Neutrophil (primary cell): ENCODE measurements around the gene RSU1.

Source experiments
- H3K27ac ChIP-seq: fragments of 200-600 bp; sonication (generic); 2 replicates; pipeline ENCODE4 v1.5.1; 2016; ENCODE audit warnings: mild to moderate bottlenecking, moderate library complexity
- H3K27me3 ChIP-seq: fragments of 200-600 bp; sonication (generic); 2 replicates; pipeline ENCODE4 v1.6.0; 2016; ENCODE audit warnings: mild to moderate bottlenecking
- H3K36me3 ChIP-seq: fragments of 200-600 bp; sonication (generic); 2 replicates; pipeline ENCODE4 v1.5.1; 2017
- H3K4me1 ChIP-seq, 2 experiments: fragments of 200-600 bp in 1 of 2; sonication (generic) in 1 of 2; 1 replicate in 1 of 2; 2 replicates in 1 of 2; pipeline versions ENCODE4 v1.5.1 to v1.6.1; 2013 to 2016; ENCODE audit warnings: low read depth in 1 of 2, low read length in 1 of 2, mild to moderate bottlenecking in 1 of 2, moderate library complexity in 1 of 2; ENCODE audit not compliant: control insufficient read depth in 1 of 2, insufficient read depth in 1 of 2
- H3K4me3 ChIP-seq, 2 experiments: fragments of 200-600 bp in 1 of 2; sonication (generic) in 1 of 2; 1 replicate in 1 of 2; 2 replicates in 1 of 2; pipeline ENCODE4 v1.5.1; 2013 to 2016; ENCODE audit warnings: low read depth in 1 of 2, low read length in 1 of 2, mild to moderate bottlenecking in 1 of 2, moderate library complexity in 1 of 2
- H3K9me3 ChIP-seq: fragments of 200-600 bp; sonication (generic); 2 replicates; pipeline ENCODE4 v1.5.1; 2016
- CTCF ChIP-seq: fragments of 200-600 bp; sonication (generic); IDR thresholded peaks from 2 replicates; pipeline ENCODE4 v1.5.1; 2016; ENCODE audit warnings: antibody characterized with exemption

The RSU1 gene

GRCh38 chr10:16794005-16794404 is 23.2 kb downstream of the RSU1 start:
- H3K36me3 ChIP-seq = peaks cover 19% of the 10 kb centered on the region
- no peaks in the 10 kb centered on the region for H3K4me1 ChIP-seq
- no peaks in the 10 kb centered on the region for H3K27me3 ChIP-seq

GRCh38 chr10:16792675-16793074 is 24.5 kb downstream of the RSU1 start:
- peaks cover 19% of the 10 kb centered on the region for H3K36me3 ChIP-seq
- TF ChIP-seq CTCF = no peak
- no peaks in the 10 kb centered on the region for H3K27me3 ChIP-seq
- no peaks in the 10 kb centered on the region for H3K9me3 ChIP-seq
- H3K27ac ChIP-seq = no peak overlapping the region
- H3K4me3 ChIP-seq = no peak overlapping the region
- H3K4me1 ChIP-seq = no peaks in the 10 kb centered on the region

More at GRCh38 chr10:16794005-16794404, 23.2 kb downstream of the RSU1 start:
- no peak overlapping the region for H3K27ac ChIP-seq
- H3K9me3 ChIP-seq = no peaks in the 10 kb centered on the region
- H3K4me3 ChIP-seq = no peak overlapping the region
- TF ChIP-seq CTCF = no peak

DNA sequence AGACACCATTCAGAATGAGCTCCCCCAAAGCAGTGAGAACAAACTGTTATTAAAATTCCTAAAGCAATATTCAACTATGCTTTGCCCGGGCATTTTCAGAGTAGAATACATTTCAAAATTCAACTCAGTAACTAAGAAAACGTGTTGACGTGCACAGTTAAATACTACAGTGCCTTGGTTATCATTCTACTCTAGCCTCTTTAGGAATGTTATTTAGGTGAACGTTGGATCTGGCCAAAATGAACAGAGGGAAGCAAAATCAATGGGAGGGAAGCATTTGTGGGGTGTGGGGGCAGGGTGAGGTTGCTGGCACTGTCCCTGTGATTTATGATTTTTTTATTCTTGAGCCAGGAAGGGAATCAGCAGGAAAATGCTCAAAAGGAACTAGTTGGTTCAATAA is 27.5 kb downstream of the RSU1 start:
- Histone ChIP-seq H3K27ac (no peak overlapping the region), H3K4me3 (no peak overlapping the region), H3K27me3 (no peaks in the 10 kb centered on the region), H3K9me3 (no peaks in the 10 kb centered on the region), H3K36me3 (peaks cover 29% of the 10 kb centered on the region), H3K4me1 (no peaks in the 10 kb centered on the region)
- no peak for TF ChIP-seq CTCF

DNA sequence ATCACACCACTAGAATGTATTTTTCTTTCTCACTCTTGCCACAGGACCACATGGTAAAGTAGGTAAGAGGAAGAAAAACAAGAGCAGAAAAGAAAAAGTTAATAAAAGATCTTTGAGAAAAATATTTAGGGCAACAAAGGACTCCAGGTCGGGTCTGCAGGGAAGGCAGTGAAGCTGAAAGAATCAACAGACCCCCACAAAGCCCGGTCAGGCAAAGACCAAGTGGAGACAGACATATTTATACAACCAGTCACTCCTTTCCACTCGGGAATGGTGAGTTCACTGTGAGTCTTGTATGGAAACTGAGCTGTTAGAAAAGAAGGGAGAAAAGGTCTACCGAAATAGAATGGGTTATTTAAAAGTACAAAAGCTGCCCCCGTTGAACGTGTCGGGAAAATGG is 28.0 kb downstream of the RSU1 start:
- no peak for TF ChIP-seq CTCF
- H3K4me1 ChIP-seq = no peaks in the 10 kb centered on the region
- no peak overlapping the region for H3K27ac ChIP-seq
- peaks cover 29% of the 10 kb centered on the region for H3K36me3 ChIP-seq
- H3K9me3 ChIP-seq = no peaks in the 10 kb centered on the region
- no peaks in the 10 kb centered on the region for H3K27me3 ChIP-seq
- H3K4me3 ChIP-seq = no peak overlapping the region

DNA sequence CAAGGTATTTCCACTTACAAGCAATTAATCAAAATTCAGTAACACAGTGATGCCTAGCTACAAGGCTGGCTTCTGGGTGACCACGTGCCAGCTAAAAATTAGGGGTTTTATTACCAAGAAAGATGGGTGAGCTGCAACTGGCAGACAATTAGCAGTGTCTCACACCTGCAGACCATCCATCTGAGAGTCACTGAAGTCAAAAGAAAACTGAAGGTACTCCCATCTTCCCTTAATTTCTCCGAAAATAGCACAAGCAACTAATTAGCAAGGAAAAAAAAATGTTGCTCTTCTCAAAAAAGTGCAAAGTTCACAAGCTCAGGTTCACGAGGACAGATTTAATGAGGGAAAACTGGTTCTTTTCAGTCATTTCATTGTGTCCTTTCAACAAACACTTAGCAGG is 28.4 kb downstream of the RSU1 start:
- Histone ChIP-seq H3K4me3 (no peak overlapping the region), H3K4me1 (no peaks in the 10 kb centered on the region), H3K9me3 (no peaks in the 10 kb centered on the region), H3K27me3 (no peaks in the 10 kb centered on the region), H3K27ac (no peak overlapping the region), H3K36me3 (peaks cover 29% of the 10 kb centered on the region)
- TF ChIP-seq CTCF = no peak

DNA sequence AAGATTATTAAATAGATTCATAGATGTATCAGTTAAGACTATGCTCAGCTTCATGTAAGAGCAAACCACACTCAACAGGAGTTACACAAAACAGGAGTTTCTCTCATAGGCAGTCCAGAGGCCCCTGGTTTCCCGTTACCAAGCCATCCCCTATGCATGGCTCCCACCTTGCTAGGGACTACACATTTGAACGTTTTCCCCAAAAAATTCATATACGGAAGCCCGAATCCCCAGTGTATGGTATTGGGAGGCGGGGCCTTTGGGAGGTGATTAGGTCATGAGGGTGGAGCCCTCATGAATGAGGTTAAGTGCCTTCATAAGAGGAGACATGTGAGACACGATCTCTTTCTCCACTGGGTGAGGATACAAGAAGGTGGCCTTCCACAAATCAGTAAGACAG is 29.1 kb downstream of the RSU1 start:
- Histone ChIP-seq H3K4me3 (no peak overlapping the region), H3K4me1 (no peaks in the 10 kb centered on the region), H3K27me3 (no peaks in the 10 kb centered on the region), H3K27ac (no peak overlapping the region), H3K9me3 (no peaks in the 10 kb centered on the region), H3K36me3 (peaks cover 29% of the 10 kb centered on the region)
- no peak for TF ChIP-seq CTCF
